Measurements from ENCODE around the gene SIGLEC9. TPM values are rescaled to one million over a fixed set of nuclear protein-coding genes. Genes with fewer than 3 reads are reported as not detected.

SIGLEC9 gene
- total RNA-seq, 4 donors from 2014 or later: 2.0 to 2.2 TPM; not detected in 2

DNA sequence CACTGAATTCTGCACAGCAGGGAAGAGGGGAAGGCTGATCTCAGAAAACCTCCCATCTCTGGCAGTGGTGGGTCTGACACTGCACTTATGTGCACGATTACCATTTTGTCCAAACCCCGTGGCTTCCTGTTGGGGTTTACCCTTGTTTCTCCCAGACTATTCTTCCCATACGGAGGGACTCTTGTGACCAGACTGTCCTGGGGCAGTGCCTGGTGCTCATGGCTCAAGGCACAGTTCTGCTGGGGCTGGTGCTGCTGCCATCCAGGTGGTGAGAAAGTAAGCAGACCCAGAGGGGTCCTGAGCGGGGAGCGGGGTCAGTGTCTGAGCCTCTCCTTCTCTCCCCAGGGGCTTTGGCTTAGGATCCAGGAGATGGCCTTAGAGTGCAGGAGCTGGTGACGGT is 5.1 kb upstream of the SIGLEC9 start:
- Histone ChIP-seq H3K36me3 (no peaks in the 10 kb centered on the region), H3K4me1 (no peaks in the 10 kb centered on the region), H3K27me3 (no peaks in the 10 kb centered on the region), H3K27ac (no peak overlapping the region), H3K9me3 (no peaks in the 10 kb centered on the region), H3K4me3 (no peak overlapping the region)
- in situ Hi-C loops (cut with MboI; ENCODE audit: low pct_ligation_motif_present in 1 of 4, low pct_unique_long_range_greater_than_20kb in 1 of 4, low sequenced_read_pairs in 3 of 4) (no loop called here), intact Hi-C loops (cut with DNase I; ENCODE audit: low total_unique reads) (no loop called here)
- 68 to 100% methylated on average over 1 to 6 of the region's 6 CpGs for WGBS, 2 donors (ENCODE audit: low coverage in 1 of 2)
- no peak for DNase-seq
- TF ChIP-seq, protein P1, sequence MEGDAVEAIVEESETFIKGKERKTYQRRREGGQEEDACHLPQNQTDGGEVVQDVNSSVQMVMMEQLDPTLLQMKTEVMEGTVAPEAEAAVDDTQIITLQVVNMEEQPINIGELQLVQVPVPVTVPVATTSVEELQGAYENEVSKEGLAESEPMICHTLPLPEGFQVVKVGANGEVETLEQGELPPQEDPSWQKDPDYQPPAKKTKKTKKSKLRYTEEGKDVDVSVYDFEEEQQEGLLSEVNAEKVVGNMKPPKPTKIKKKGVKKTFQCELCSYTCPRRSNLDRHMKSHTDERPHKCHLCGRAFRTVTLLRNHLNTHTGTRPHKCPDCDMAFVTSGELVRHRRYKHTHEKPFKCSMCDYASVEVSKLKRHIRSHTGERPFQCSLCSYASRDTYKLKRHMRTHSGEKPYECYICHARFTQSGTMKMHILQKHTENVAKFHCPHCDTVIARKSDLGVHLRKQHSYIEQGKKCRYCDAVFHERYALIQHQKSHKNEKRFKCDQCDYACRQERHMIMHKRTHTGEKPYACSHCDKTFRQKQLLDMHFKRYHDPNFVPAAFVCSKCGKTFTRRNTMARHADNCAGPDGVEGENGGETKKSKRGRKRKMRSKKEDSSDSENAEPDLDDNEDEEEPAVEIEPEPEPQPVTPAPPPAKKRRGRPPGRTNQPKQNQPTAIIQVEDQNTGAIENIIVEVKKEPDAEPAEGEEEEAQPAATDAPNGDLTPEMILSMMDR (IDR thresholded peaks at IDR 0.05): no peak
- TF ChIP-seq POLR2A (IDR thresholded peaks at IDR 0.05) (no peak), EP300 (IDR thresholded peaks at IDR 0.05; ENCODE audit: low read depth) (no peak)

DNA sequence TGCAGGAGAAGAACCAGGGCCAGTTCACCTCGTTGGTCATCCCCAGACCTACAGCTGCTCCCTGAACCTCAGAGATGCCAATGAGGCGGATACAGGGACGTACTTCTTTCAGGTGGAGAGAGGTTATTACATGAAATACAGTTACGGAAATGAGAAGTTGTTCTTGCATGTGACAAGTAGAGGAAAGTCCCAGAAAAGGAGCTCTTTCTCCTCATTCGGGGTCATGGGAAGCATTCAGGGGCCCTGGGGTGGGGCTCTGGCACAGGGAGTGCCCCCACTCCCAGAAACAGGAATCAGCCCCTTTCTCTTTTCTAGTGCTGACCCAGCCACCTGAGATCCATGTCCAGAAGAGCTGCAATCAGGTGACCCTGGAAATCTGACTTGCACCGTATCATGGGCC is 4.5 kb upstream of the SIGLEC9 start:
- Histone ChIP-seq H3K36me3 (no peaks in the 10 kb centered on the region), H3K4me1 (no peaks in the 10 kb centered on the region), H3K4me3 (no peak overlapping the region), H3K9me3 (no peaks in the 10 kb centered on the region), H3K27me3 (no peaks in the 10 kb centered on the region), H3K27ac (no peak overlapping the region)
- in situ Hi-C loops (cut with MboI; ENCODE audit: low pct_ligation_motif_present in 1 of 4, low pct_unique_long_range_greater_than_20kb in 1 of 4, low sequenced_read_pairs in 3 of 4) (no loop called here), intact Hi-C loops (cut with DNase I; ENCODE audit: low total_unique reads) (no loop called here)
- no peak for DNase-seq
- TF ChIP-seq POLR2A (IDR thresholded peaks at IDR 0.05) (no peak), POLR2AphosphoS5 (IDR thresholded peaks at IDR 0.05) (no peak), EP300 (IDR thresholded peaks at IDR 0.05; ENCODE audit: low read depth) (no peak)
- TF ChIP-seq, protein P1 (IDR thresholded peaks at IDR 0.05): no peak
- WGBS, 2 donors (ENCODE audit: low coverage in 1 of 2): 69 to 95% methylated on average over 4 to 6 of the region's 6 CpGs

DNA sequence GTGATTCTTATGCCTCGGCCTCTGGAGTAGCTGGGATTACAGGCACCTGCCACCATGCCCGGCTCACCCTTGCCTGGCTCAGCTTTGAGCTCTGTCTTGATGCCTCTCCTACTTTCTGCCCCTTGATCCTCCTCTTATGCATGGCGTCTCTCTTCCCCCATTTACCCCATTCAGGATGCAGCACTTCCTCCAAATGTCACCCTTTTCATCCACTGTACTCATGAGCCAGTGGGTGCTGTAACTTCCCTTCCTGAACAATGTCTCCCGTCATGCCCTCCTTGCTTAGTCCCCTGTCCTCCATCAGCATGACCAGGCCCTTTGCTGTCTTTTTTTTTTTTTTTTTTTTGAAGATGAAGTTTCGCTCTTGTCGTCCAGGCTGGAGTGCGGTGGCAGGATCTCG is 3.4 kb upstream of the SIGLEC9 start:
- DNase-seq: no peak
- TF ChIP-seq, protein P1 (IDR thresholded peaks at IDR 0.05): no peak
- TF ChIP-seq POLR2AphosphoS5 (IDR thresholded peaks at IDR 0.05) (no peak), EP300 (IDR thresholded peaks at IDR 0.05; ENCODE audit: low read depth) (no peak), POLR2A (IDR thresholded peaks at IDR 0.05) (no peak)
- H3K4me1 ChIP-seq: no peaks in the 10 kb centered on the region
- H3K27me3 ChIP-seq: peaks cover 5% of the 10 kb centered on the region
- H3K4me3 ChIP-seq: no peak overlapping the region
- intact Hi-C loops (cut with DNase I; ENCODE audit: low total_unique reads): no loop called here
- no peak overlapping the region for H3K27ac ChIP-seq
- WGBS, 2 donors (ENCODE audit: low coverage in 1 of 2): 86 to 93% methylated on average over 3 to 8 of the region's 8 CpGs
- H3K36me3 ChIP-seq: no peaks in the 10 kb centered on the region
- in situ Hi-C loops (cut with MboI; ENCODE audit: low pct_ligation_motif_present in 1 of 4, low pct_unique_long_range_greater_than_20kb in 1 of 4, low sequenced_read_pairs in 3 of 4): no loop called here
- no peaks in the 10 kb centered on the region for H3K9me3 ChIP-seq

DNA sequence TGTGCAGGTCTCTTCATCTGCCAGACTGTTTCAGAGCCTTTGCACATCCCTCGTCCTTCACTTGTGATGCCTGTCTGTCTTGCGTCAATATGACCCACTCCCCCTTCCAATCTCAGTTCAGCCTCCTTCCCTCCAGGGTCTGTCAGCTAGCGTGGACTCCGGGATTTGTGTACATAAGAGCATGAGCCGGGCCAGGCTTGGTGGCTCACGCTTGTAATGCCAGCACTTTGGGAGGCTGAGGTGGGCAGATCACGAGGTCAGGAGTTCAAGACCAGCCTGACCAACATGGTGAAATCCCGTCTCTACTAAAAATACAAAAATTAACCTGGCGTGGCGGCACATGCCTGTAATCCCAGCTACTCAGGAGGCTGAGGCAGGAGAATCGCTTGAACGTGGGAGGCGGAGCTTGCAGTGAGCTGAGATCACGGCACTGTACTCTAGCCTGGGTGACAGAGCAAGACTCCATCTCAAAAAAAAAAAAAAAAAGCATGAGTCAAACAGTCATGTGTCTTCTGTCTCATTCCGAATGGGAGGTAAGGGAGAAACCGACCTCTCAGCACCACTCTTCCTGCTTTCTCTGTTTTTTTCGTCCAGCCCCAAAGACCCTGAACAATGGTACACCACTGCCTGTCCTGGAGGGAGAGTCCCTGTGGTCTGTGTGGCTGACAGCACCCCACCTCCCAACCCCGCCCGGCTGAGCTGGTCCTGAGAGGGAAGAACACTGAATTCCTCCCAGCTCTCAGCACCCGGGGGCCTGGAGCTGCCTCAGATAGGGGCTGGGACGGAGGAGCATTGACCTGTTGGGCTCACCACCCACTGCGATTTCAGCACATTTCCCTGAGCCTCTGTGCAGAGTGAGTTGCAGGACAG is 2.4 kb upstream of the SIGLEC9 start:
- in situ Hi-C loops (cut with MboI; ENCODE audit: low pct_ligation_motif_present in 1 of 4, low pct_unique_long_range_greater_than_20kb in 1 of 4, low sequenced_read_pairs in 3 of 4) (no loop called here), intact Hi-C loops (cut with DNase I; ENCODE audit: low total_unique reads) (no loop called here)
- Histone ChIP-seq H3K4me1 (no peaks in the 10 kb centered on the region), H3K4me3 (no peak overlapping the region), H3K27ac (peak overlapping the region in 3 of 4 donors; percentile 33 to 60 (median 43)), H3K36me3 (no peaks in the 10 kb centered on the region), H3K9me3 (no peaks in the 10 kb centered on the region), H3K27me3 (peaks cover 5% of the 10 kb centered on the region)
- no peak for DNase-seq
- WGBS, 2 donors (ENCODE audit: low coverage in 1 of 2): 47 to 63% methylated on average over 4 to 22 of the region's 22 CpGs
- TF ChIP-seq EP300 (IDR thresholded peaks at IDR 0.05; ENCODE audit: low read depth): no peak
- TF ChIP-seq POLR2AphosphoS5 (IDR thresholded peaks at IDR 0.05): no peak
- TF ChIP-seq, protein P1 (IDR thresholded peaks at IDR 0.05): no peak
- no peak for TF ChIP-seq POLR2A (IDR thresholded peaks at IDR 0.05)

Data from transverse colon (tissue), 4 donors.